IMR-90 (cell line): ENCODE data around the gene NPAS3. TPM values are rescaled to one million over a fixed set of nuclear protein-coding genes. Genes with fewer than 3 reads are reported as not detected.

Experiments used
- ATAC-seq: fragments of 200-7000 bp; cut with Tn5 transposase; 2 replicates; pipeline ENCODE4 v1.9.1; 2020; ENCODE audit warnings: low read depth, mild to moderate bottlenecking, moderate library complexity
- BruUV-seq: library from RNA; stranded (reverse); fragments of 400-500 nt; replicated peaks from 2 replicates; lab custom pipeline; 2021; lab: Mats Ljungman, UMichigan
- CTCF ChIA-PET: fragments of 300-600 bp; formaldehyde crosslinking; extraction: SDS; loops from one replicate; lab custom pipeline; 2021; ENCODE audit warnings: antibody characterized with exemption; lab: Yijun Ruan, JAX
- POLR2A ChIA-PET: fragments of 300-600 bp; sonication (Branson Sonifier 250); formaldehyde crosslinking; loops from one replicate; lab custom pipeline; 2022; ENCODE audit warnings: antibody characterized with exemption; ENCODE audit not compliant: unreplicated experiment; lab: Charles Lee
- DNase-seq: peaks from one replicate; pipeline ENCODE4 v3.0.0; 2013
- H2AFZ ChIP-seq: replicated peaks from 2 replicates; pipeline ENCODE3; 2013; ENCODE audit warnings: low read length, mild to moderate bottlenecking; ENCODE audit not compliant: poor library complexity
- H2AK5ac ChIP-seq: 2 replicates; pipeline ENCODE4 v1.6.1; 2013; ENCODE audit warnings: low read depth, low read length, inconsistent platforms
- H2AK9ac ChIP-seq: replicated peaks from 2 replicates; pipeline ENCODE3; 2013; ENCODE audit warnings: mild to moderate bottlenecking, low read depth, low read length, moderate library complexity; ENCODE audit not compliant: poor library complexity
- H2BK120ac ChIP-seq: 2 replicates; pipeline ENCODE4 v1.6.1; 2013; ENCODE audit warnings: low read depth, low read length, inconsistent platforms
- H2BK15ac ChIP-seq: 3 replicates; pipeline ENCODE4 v1.6.1; 2013; ENCODE audit warnings: low read depth, low read length, inconsistent platforms
- H2BK20ac ChIP-seq: 2 replicates; pipeline ENCODE4 v1.6.1; 2013; ENCODE audit warnings: low read depth, mild to moderate bottlenecking, inconsistent platforms, low read length, moderate library complexity
- H2BK5ac ChIP-seq: 2 replicates; pipeline ENCODE4 v1.6.1; 2013; ENCODE audit warnings: mild to moderate bottlenecking, low read depth, low read length, inconsistent platforms; ENCODE audit not compliant: poor library complexity, severe bottlenecking
- H3K14ac ChIP-seq: replicated peaks from 2 replicates; pipeline ENCODE4 v1.6.1; 2013; ENCODE audit warnings: low read depth, low read length, inconsistent platforms
- H3K18ac ChIP-seq: 2 replicates; pipeline ENCODE4 v1.6.1; 2013; ENCODE audit warnings: low read depth, low read length, control low read depth
- H3K23ac ChIP-seq: 2 replicates; pipeline ENCODE4 v1.6.1; 2013; ENCODE audit warnings: low read depth, low read length, inconsistent platforms
- H3K27ac ChIP-seq: 2 replicates; pipeline ENCODE4 v1.5.1; 2013; ENCODE audit warnings: mild to moderate bottlenecking, control low read depth, low read length; ENCODE audit not compliant: insufficient read depth
- H3K27me3 ChIP-seq: 2 replicates; pipeline ENCODE4 v1.6.1; 2013; ENCODE audit warnings: low read length; ENCODE audit not compliant: control insufficient read depth, insufficient read depth
- H3K36me3 ChIP-seq: 2 replicates; pipeline ENCODE4 v1.6.1; 2013; ENCODE audit warnings: low read length, mixed read lengths; ENCODE audit not compliant: control insufficient read depth, insufficient read depth
- H3K4ac ChIP-seq: 2 replicates; pipeline ENCODE4 v1.6.1; 2013; ENCODE audit warnings: low read depth, low read length, inconsistent platforms
- H3K4me1 ChIP-seq: 2 replicates; pipeline ENCODE4 v1.6.1; 2013; ENCODE audit warnings: low read length, mixed read lengths; ENCODE audit not compliant: control insufficient read depth, insufficient read depth
- H3K4me2 ChIP-seq: 2 replicates; pipeline ENCODE4 v1.6.1; 2013; ENCODE audit warnings: low read depth, mild to moderate bottlenecking, control low read depth, low read length, moderate library complexity
- H3K4me3 ChIP-seq: 2 replicates; pipeline ENCODE4 v1.5.1; 2013; ENCODE audit warnings: low read depth, mild to moderate bottlenecking, control low read depth, low read length, moderate library complexity; ENCODE audit not compliant: insufficient read depth
- H3K56ac ChIP-seq: 2 replicates; pipeline ENCODE4 v1.6.1; 2013; ENCODE audit warnings: low read length, inconsistent platforms; ENCODE audit not compliant: insufficient read depth; ENCODE audit errors: extremely low read depth
- H3K79me1 ChIP-seq, 2 experiments: 2 replicates each; pipeline ENCODE4 v1.6.1; 2013; ENCODE audit warnings: low read length in 2 of 2, inconsistent platforms in 1 of 2, low read depth in 1 of 2
- H3K9ac ChIP-seq: 2 replicates; pipeline ENCODE4 v1.6.1; 2013; ENCODE audit warnings: low read depth, low read length, control low read depth
- H3K9me1 ChIP-seq: 2 replicates; pipeline ENCODE4 v1.6.1; 2013; ENCODE audit warnings: low read length, inconsistent platforms; ENCODE audit not compliant: insufficient read depth
- H3K9me3 ChIP-seq: 2 replicates; pipeline ENCODE4 v1.6.1; 2013; ENCODE audit warnings: low read length; ENCODE audit not compliant: control insufficient read depth, insufficient read depth
- H4K20me1 ChIP-seq: 2 replicates; pipeline ENCODE4 v1.6.1; 2013; ENCODE audit warnings: low read length, inconsistent platforms; ENCODE audit not compliant: insufficient read depth
- H4K5ac ChIP-seq: 2 replicates; pipeline ENCODE4 v1.6.1; 2013; ENCODE audit warnings: mild to moderate bottlenecking, low read depth, low read length, control low read depth
- H4K8ac ChIP-seq, 2 experiments: 2 replicates each; pipeline ENCODE4 v1.6.1; 2013; ENCODE audit warnings: low read depth in 2 of 2, low read length in 2 of 2, control low read depth in 1 of 2, inconsistent platforms in 1 of 2
- H4K91ac ChIP-seq: 2 replicates; pipeline ENCODE4 v1.6.1; 2013; ENCODE audit warnings: low read depth, low read length, inconsistent platforms; ENCODE audit not compliant: insufficient read depth
- BHLHE40 ChIP-seq: fragments of 150-350 bp; IDR thresholded peaks from 2 replicates; pipeline ENCODE4 v1.6.1; 2016; ENCODE audit warnings: mild to moderate bottlenecking, low read depth, low read length
- CEBPB ChIP-seq: IDR thresholded peaks from 2 replicates; pipeline ENCODE4 v1.6.1; 2012; ENCODE audit warnings: low read depth, low read length, improper control_type of control experiment
- CHD1 ChIP-seq: IDR thresholded peaks from 2 replicates; pipeline ENCODE4 v1.6.1; 2012; ENCODE audit warnings: low read depth, low read length, improper control_type of control experiment
- FOS ChIP-seq: fragments of 150-350 bp; IDR thresholded peaks from 2 replicates; pipeline ENCODE4 v1.6.1; 2016; ENCODE audit warnings: low read depth, low read length
- MAFK ChIP-seq: IDR thresholded peaks from 2 replicates; pipeline ENCODE4 v1.6.1; 2012; ENCODE audit warnings: low read depth, low read length, improper control_type of control experiment
- POLR2A ChIP-seq: IDR thresholded peaks from 2 replicates; pipeline ENCODE4 v1.6.1; 2012; ENCODE audit warnings: mild to moderate bottlenecking, low read depth, low read length
- RAD21 ChIP-seq: IDR thresholded peaks from 2 replicates; pipeline ENCODE4 v1.6.1; 2012; ENCODE audit warnings: low read length, improper control_type of control experiment
- WGBS, 2 experiments: methylation state at CpG; one replicate each; pipeline versions ENCODE4 v1.1.5 to v1.1.7; 2013; ENCODE audit warnings: missing lambda C conversion rate in 2 of 2; ENCODE audit not compliant: insufficient read length in 1 of 2; ENCODE audit errors: extremely low coverage in 2 of 2; 5-methylcytosine and 5-hydroxymethylcytosine counted together
- dilution Hi-C: fragments of 300-500 bp; cut with HindIII; formaldehyde crosslinking; loops from one replicate; pipeline ENCODE4 v1.14.3; 2018; ENCODE audit warnings: low sequenced_read_pairs; ENCODE audit not compliant: unreplicated experiment
- in situ Hi-C: fragments of 300-500 bp; cut with MboI; formaldehyde crosslinking; loops from 3 replicates; pipeline ENCODE4 v1.14.3; 2019; ENCODE audit warnings: low sequenced_read_pairs, inconsistent platforms, mixed read lengths
- intact Hi-C: fragments of 100-400 bp; cut with micrococcal nuclease; formaldehyde crosslinking; loops from 2 replicates; pipeline ENCODE4 v1.10.0; 2022
- polyA plus RNA-seq, 3 experiments: library from polyadenylated mRNA; depleted of rRNA; stranded (reverse); fragments of >200 nt; gene quantifications; 2 replicates each; pipeline ENCODE4 v1.2.3, GENCODE V29; 2012; ENCODE audit warnings: low replicate concordance in 1 of 3
- total RNA-seq: library from RNA; depleted of rRNA; stranded (reverse); fragments of >200 nt; gene quantifications from 2 replicates; pipeline ENCODE4 v1.2.3, GENCODE V29; 2012
- TF ChIP-seq, protein P1 (sequence below): conservative IDR thresholded peaks from 2 replicates; pipeline ENCODE4 v1.5.1; 2012; ENCODE audit warnings: mild to moderate bottlenecking, low read depth, low read length, improper control_type of control experiment
- TF ChIP-seq, protein P2 (sequence below): fragments of 150-350 bp; IDR thresholded peaks from 2 replicates; pipeline ENCODE4 v1.6.1; 2016; ENCODE audit warnings: low read depth, mild to moderate bottlenecking, low read length, moderate library complexity, borderline replicate concordance

The NPAS3 gene
- total and polyA plus RNA-seq, 2 of the 4 experiments (the other 2 are of a cell fraction) = not detected

DNA sequence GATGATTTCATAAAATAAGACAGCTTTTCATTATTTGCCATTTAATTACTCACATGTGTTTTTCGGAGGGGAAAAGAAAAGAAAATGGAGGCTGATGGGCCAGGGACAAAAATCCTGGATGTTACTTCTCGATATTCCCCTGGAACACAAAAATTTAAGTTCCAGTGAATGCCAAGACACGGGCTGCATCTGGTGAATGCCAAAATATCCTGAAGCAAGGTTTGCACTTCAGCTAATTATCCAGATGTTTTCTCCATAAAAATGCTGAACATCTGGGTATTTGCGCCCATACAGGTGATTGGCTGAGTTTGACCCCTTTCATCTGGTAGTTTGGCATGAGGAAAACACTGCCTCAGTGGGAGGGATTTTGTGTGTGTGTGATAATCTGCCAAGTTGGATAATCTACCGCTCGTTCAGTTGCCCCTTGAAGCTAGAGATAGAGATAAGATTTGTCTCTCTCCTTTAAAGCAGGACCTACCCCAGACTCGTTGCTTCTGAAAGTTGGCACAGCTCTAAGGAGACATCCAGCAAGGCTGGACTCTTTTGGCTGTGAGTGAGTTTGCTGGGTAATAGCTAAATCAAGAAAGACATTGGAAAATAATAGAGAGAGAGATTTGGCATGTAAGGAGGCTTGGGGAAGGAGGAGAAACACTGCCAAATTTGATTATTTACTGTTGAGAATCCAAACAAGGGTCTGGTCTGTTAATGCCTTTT, 622.2 kb downstream of the NPAS3 start:
- Histone ChIP-seq H2AK9ac (no peak overlapping the region), H4K5ac (no peak overlapping the region), H3K27ac (no peak overlapping the region), H2BK120ac (no peak overlapping the region), H3K9me1 (no peaks in the 10 kb centered on the region), H3K9me3 (no peaks in the 10 kb centered on the region), H3K9ac (no peak overlapping the region), H3K4ac (no peak overlapping the region), H2BK15ac (no peak overlapping the region), H3K14ac (no peak overlapping the region), H2AFZ (no peak overlapping the region), H3K27me3 (no peaks in the 10 kb centered on the region), H3K4me2 (no peak overlapping the region), H2BK20ac (no peak overlapping the region), H3K4me1 (no peaks in the 10 kb centered on the region), H4K91ac (no peak overlapping the region), H3K56ac (no peak overlapping the region), H3K36me3 (no peaks in the 10 kb centered on the region), H4K8ac (no peak overlapping the region), H4K20me1 (no peaks in the 10 kb centered on the region), H2BK5ac (no peak overlapping the region), H3K79me1 (no peaks in the 10 kb centered on the region), H3K18ac (no peak overlapping the region), H2AK5ac (no peak overlapping the region), H3K4me3 (no peak overlapping the region), H3K23ac (no peak overlapping the region)
- ChIA-PET CTCF (no interaction called here), POLR2A (no interaction called here)
- in situ Hi-C loops = no loop called here
- WGBS, 2 experiments = 20% methylated on average over 1 of the region's 7 CpGs; no CpG with 5 or more reads in 1 of the 2 experiments
- no TSS peak for BruUV-seq
- TF ChIP-seq, protein P1, sequence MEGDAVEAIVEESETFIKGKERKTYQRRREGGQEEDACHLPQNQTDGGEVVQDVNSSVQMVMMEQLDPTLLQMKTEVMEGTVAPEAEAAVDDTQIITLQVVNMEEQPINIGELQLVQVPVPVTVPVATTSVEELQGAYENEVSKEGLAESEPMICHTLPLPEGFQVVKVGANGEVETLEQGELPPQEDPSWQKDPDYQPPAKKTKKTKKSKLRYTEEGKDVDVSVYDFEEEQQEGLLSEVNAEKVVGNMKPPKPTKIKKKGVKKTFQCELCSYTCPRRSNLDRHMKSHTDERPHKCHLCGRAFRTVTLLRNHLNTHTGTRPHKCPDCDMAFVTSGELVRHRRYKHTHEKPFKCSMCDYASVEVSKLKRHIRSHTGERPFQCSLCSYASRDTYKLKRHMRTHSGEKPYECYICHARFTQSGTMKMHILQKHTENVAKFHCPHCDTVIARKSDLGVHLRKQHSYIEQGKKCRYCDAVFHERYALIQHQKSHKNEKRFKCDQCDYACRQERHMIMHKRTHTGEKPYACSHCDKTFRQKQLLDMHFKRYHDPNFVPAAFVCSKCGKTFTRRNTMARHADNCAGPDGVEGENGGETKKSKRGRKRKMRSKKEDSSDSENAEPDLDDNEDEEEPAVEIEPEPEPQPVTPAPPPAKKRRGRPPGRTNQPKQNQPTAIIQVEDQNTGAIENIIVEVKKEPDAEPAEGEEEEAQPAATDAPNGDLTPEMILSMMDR = no peak
- TF ChIP-seq RAD21 = no peak
- no peak for TF ChIP-seq CHD1
- TF ChIP-seq MAFK = no peak
- no peak for TF ChIP-seq BHLHE40
- TF ChIP-seq POLR2A = no peak
- no peak for TF ChIP-seq CEBPB
- TF ChIP-seq FOS = no peak
- TF ChIP-seq, protein P2, sequence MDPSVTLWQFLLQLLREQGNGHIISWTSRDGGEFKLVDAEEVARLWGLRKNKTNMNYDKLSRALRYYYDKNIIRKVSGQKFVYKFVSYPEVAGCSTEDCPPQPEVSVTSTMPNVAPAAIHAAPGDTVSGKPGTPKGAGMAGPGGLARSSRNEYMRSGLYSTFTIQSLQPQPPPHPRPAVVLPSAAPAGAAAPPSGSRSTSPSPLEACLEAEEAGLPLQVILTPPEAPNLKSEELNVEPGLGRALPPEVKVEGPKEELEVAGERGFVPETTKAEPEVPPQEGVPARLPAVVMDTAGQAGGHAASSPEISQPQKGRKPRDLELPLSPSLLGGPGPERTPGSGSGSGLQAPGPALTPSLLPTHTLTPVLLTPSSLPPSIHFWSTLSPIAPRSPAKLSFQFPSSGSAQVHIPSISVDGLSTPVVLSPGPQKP = no peak
- intact Hi-C loops = no loop called here
- no peak for ATAC-seq
- DNase-seq = no peak
- dilution Hi-C loops = no loop called here
